NCI-H446 (cell line): ENCODE measurements around the gene ARPC4.

Experiments used
- DNase-seq, 2 experiments: peaks; one replicate each; lab custom pipeline; 2025; lab: John Stamatoyannopoulos, UW

Gene ARPC4

DNA sequence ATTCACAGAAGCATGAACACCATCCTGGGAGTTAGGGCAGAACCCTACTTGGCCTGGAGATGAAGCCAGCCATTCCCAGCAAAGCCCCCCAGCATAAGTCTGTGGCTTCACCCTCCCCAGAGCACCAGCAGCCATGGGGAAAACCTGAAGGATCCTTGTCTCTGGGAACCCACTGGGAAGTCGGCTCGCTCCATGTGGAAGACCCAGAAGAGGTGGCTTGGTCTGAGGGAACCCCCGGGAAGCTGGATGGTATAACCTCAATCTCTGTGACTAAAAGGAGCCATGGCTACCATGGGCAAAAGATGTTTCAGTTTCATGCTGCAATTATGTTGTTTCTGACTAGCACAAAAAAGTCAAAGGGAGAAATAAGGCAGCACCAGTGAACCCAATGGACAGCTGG, 62.7 kb downstream of the ARPC4 start:
- no peak for DNase-seq
